HEK293 (cell line): ENCODE data around the gene PRRC2B.

Source experiments
- HOXD13 ChIP-seq: sonication (generic); formaldehyde crosslinking; IDR thresholded peaks from 2 replicates; pipeline ENCODE4 v1.8.0; 2022; ENCODE audit warnings: missing genetic modification reagents, borderline replicate concordance
- KLF9 ChIP-seq: fragments of 450-650 bp; formaldehyde crosslinking; IDR thresholded peaks from 2 replicates; pipeline ENCODE4 v1.5.1; 2016; ENCODE audit warnings: missing biosample characterization, missing genetic modification characterization, low read depth
- OSR2 ChIP-seq: fragments of 450-650 bp; formaldehyde crosslinking; IDR thresholded peaks from 2 replicates; pipeline ENCODE4 v1.5.1; 2016; ENCODE audit warnings: missing biosample characterization, missing genetic modification characterization
- REPIN1 ChIP-seq: fragments of 450-650 bp; formaldehyde crosslinking; IDR thresholded peaks from 2 replicates; pipeline ENCODE4 v1.5.1; 2017; ENCODE audit warnings: missing biosample characterization, missing genetic modification characterization, low read depth
- SALL2 ChIP-seq: fragments of 450-650 bp; formaldehyde crosslinking; IDR thresholded peaks from 2 replicates; pipeline ENCODE4 v1.5.0; 2017; ENCODE audit warnings: missing biosample characterization, mild to moderate bottlenecking, missing genetic modification characterization, borderline replicate concordance
- SP2 ChIP-seq: fragments of 450-650 bp; formaldehyde crosslinking; IDR thresholded peaks from 2 replicates; pipeline ENCODE4 v1.5.1; 2016; ENCODE audit warnings: missing biosample characterization, missing genetic modification characterization
- SP3 ChIP-seq: fragments of 450-650 bp; formaldehyde crosslinking; IDR thresholded peaks from 2 replicates; pipeline ENCODE4 v1.5.1; 2016; ENCODE audit warnings: missing biosample characterization, missing genetic modification characterization
- WT1 ChIP-seq: fragments of 450-650 bp; formaldehyde crosslinking; IDR thresholded peaks from 2 replicates; pipeline ENCODE4 v1.5.1; 2016; ENCODE audit warnings: missing biosample characterization, missing genetic modification characterization
- YY1 ChIP-seq: fragments of 450-650 bp; formaldehyde crosslinking; IDR thresholded peaks from 2 replicates; pipeline ENCODE4 v1.5.1; 2018; ENCODE audit warnings: missing biosample characterization, missing genetic modification characterization
- ZBTB1 ChIP-seq: fragments of 450-650 bp; formaldehyde crosslinking; IDR thresholded peaks from 2 replicates; pipeline ENCODE4 v1.5.1; 2016; ENCODE audit warnings: missing biosample characterization, missing genetic modification characterization
- ZNF112 ChIP-seq: fragments of 450-650 bp; formaldehyde crosslinking; IDR thresholded peaks from 2 replicates; pipeline ENCODE4 v1.5.0; 2017; ENCODE audit warnings: missing biosample characterization, missing genetic modification characterization
- ZNF114 ChIP-seq: fragments of 450-650 bp; formaldehyde crosslinking; IDR thresholded peaks from 2 replicates; pipeline ENCODE4 v1.5.0; 2017; ENCODE audit warnings: missing biosample characterization, missing genetic modification characterization
- ZNF175 ChIP-seq: fragments of 450-650 bp; formaldehyde crosslinking; IDR thresholded peaks from 2 replicates; pipeline ENCODE4 v1.5.1; 2016; ENCODE audit warnings: missing biosample characterization, missing genetic modification characterization
- ZNF19 ChIP-seq: fragments of 450-650 bp; formaldehyde crosslinking; IDR thresholded peaks from 2 replicates; pipeline ENCODE4; 2016; ENCODE audit warnings: missing biosample characterization, missing genetic modification characterization, low read depth
- ZNF2 ChIP-seq: fragments of 450-650 bp; formaldehyde crosslinking; IDR thresholded peaks from 2 replicates; pipeline ENCODE4 v1.5.1; 2016; ENCODE audit warnings: missing biosample characterization, missing genetic modification characterization
- ZNF24 ChIP-seq: fragments of 450-650 bp; formaldehyde crosslinking; IDR thresholded peaks from 2 replicates; pipeline ENCODE4 v1.5.1; 2016; ENCODE audit warnings: missing biosample characterization, missing genetic modification characterization
- ZNF335 ChIP-seq: fragments of 450-650 bp; formaldehyde crosslinking; conservative IDR thresholded peaks from 2 replicates; pipeline ENCODE4 v1.5.1; 2016; ENCODE audit warnings: missing biosample characterization, missing genetic modification characterization
- ZNF341 ChIP-seq: fragments of 450-650 bp; formaldehyde crosslinking; IDR thresholded peaks from 2 replicates; pipeline ENCODE4; 2016; ENCODE audit warnings: low read depth, missing biosample characterization, missing genetic modification characterization
- ZNF426 ChIP-seq: fragments of 450-650 bp; formaldehyde crosslinking; IDR thresholded peaks from 2 replicates; pipeline ENCODE4 v1.5.1; 2017; ENCODE audit warnings: missing biosample characterization, missing genetic modification characterization, mild to moderate bottlenecking, inconsistent platforms, moderate library complexity
- ZNF521 ChIP-seq: fragments of 450-650 bp; formaldehyde crosslinking; IDR thresholded peaks from 2 replicates; pipeline ENCODE4 v1.5.1; 2017; ENCODE audit warnings: missing biosample characterization, mild to moderate bottlenecking, missing genetic modification characterization
- ZNF558 ChIP-seq: fragments of 450-650 bp; formaldehyde crosslinking; IDR thresholded peaks from 2 replicates; pipeline ENCODE4 v1.5.1; 2016; ENCODE audit warnings: missing biosample characterization, missing genetic modification characterization
- ZNF600 ChIP-seq: fragments of 450-650 bp; formaldehyde crosslinking; IDR thresholded peaks from 2 replicates; pipeline ENCODE4 v1.5.1; 2016; ENCODE audit warnings: missing biosample characterization, missing genetic modification characterization
- ZNF610 ChIP-seq: fragments of 450-650 bp; formaldehyde crosslinking; IDR thresholded peaks from 2 replicates; pipeline ENCODE4 v1.5.1; 2016; ENCODE audit warnings: missing biosample characterization, missing genetic modification characterization, borderline replicate concordance
- ZNF830 ChIP-seq: fragments of 450-650 bp; IDR thresholded peaks from 2 replicates; pipeline ENCODE4 v1.5.0; 2018; ENCODE audit warnings: missing biosample characterization, missing genetic modification characterization, low read depth, mild to moderate bottlenecking, moderate library complexity
- ZNF837 ChIP-seq: fragments of 450-650 bp; formaldehyde crosslinking; IDR thresholded peaks from 2 replicates; pipeline ENCODE4 v1.5.1; 2016; ENCODE audit warnings: missing biosample characterization, missing genetic modification characterization
- ZXDB ChIP-seq: fragments of 450-650 bp; formaldehyde crosslinking; IDR thresholded peaks from 2 replicates; pipeline ENCODE4 v1.5.1; 2016; ENCODE audit warnings: missing biosample characterization, missing genetic modification characterization
- TF ChIP-seq, protein P1 (sequence below): fragments of 450-650 bp; IDR thresholded peaks from 2 replicates; pipeline ENCODE4 v1.5.1; 2018; ENCODE audit warnings: missing biosample characterization, mild to moderate bottlenecking, missing genetic modification characterization
- TF ChIP-seq, protein P2 (sequence below): fragments of 450-650 bp; formaldehyde crosslinking; IDR thresholded peaks from 2 replicates; pipeline ENCODE4 v1.5.1; 2016; ENCODE audit warnings: missing biosample characterization, missing genetic modification characterization
- TF ChIP-seq, protein P3 (sequence below): fragments of 450-650 bp; formaldehyde crosslinking; IDR thresholded peaks from 2 replicates; pipeline ENCODE4 v1.5.1; 2016; ENCODE audit warnings: missing biosample characterization, missing genetic modification characterization
- TF ChIP-seq, protein P4 (sequence below): fragments of 450-650 bp; formaldehyde crosslinking; IDR thresholded peaks from 2 replicates; pipeline ENCODE4 v1.5.0; 2017; ENCODE audit warnings: missing biosample characterization, missing genetic modification characterization, borderline replicate concordance
- TF ChIP-seq, protein P5 (sequence below): fragments of 450-650 bp; formaldehyde crosslinking; IDR thresholded peaks from 2 replicates; pipeline ENCODE4 v1.5.1; 2016; ENCODE audit warnings: missing biosample characterization, missing genetic modification characterization

The PRRC2B gene

DNA sequence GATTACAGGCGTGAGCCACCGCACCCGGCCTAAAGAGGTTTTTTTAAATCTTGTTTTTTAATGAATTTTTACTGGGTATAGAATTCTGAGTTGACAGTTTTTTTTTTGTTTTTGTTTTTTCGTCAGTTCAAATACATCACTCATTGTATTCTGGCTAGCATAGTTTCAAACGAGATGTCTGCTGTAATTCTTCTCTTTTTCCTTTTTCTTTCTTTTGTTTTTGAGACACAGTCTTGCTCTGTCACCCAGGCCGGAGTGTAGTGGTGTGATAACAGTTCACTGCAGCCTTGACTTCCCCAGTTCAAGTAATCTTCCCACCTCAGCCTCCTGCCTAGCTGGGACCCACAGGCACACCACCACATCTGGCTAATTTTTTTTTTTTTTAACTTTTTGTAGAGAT is 149.3 kb downstream of the PRRC2B start (continued):
- TF ChIP-seq, protein P1, sequence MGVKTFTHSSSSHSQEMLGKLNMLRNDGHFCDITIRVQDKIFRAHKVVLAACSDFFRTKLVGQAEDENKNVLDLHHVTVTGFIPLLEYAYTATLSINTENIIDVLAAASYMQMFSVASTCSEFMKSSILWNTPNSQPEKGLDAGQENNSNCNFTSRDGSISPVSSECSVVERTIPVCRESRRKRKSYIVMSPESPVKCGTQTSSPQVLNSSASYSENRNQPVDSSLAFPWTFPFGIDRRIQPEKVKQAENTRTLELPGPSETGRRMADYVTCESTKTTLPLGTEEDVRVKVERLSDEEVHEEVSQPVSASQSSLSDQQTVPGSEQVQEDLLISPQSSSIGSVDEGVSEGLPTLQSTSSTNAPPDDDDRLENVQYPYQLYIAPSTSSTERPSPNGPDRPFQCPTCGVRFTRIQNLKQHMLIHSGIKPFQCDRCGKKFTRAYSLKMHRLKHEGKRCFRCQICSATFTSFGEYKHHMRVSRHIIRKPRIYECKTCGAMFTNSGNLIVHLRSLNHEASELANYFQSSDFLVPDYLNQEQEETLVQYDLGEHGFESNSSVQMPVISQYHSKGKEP (tag by site-specific recombination), result no peak
- TF ChIP-seq ZNF335 (no peak), ZXDB (peak; percentile 47; the same call in 1 of the 2 replicates), ZNF2 (tag by site-specific recombination) (no peak), ZNF426 (tag by site-specific recombination) (no peak), ZNF175 (no peak), ZNF558 (tag by site-specific recombination) (peak; percentile 63; the same call in 1 of the 2 replicates), ZBTB1 (no peak), ZNF600 (tag by site-specific recombination) (no peak), YY1 (tag by site-specific recombination) (no peak), ZNF112 (no peak), ZNF19 (tag by site-specific recombination) (no peak), ZNF24 (no peak), ZNF521 (tag by site-specific recombination) (no peak), HOXD13 (CRISPR knock-in tag) (no peak), KLF9 (tag by site-specific recombination) (no peak), ZNF610 (tag by site-specific recombination) (0 out of 2 replicates have a peak, but pooled peaks have one; percentile 71), ZNF837 (no peak), SP2 (tag by site-specific recombination) (no peak), REPIN1 (tag by site-specific recombination) (no peak; the same call in 1 of the 2 replicates), OSR2 (tag by site-specific recombination) (no peak), WT1 (no peak), ZNF830 (tag by site-specific recombination) (no peak), SALL2 (no peak), SP3 (tag by site-specific recombination) (no peak), ZNF114 (tag by site-specific recombination) (no peak), ZNF341 (tag by site-specific recombination) (no peak)
- TF ChIP-seq, protein P2, sequence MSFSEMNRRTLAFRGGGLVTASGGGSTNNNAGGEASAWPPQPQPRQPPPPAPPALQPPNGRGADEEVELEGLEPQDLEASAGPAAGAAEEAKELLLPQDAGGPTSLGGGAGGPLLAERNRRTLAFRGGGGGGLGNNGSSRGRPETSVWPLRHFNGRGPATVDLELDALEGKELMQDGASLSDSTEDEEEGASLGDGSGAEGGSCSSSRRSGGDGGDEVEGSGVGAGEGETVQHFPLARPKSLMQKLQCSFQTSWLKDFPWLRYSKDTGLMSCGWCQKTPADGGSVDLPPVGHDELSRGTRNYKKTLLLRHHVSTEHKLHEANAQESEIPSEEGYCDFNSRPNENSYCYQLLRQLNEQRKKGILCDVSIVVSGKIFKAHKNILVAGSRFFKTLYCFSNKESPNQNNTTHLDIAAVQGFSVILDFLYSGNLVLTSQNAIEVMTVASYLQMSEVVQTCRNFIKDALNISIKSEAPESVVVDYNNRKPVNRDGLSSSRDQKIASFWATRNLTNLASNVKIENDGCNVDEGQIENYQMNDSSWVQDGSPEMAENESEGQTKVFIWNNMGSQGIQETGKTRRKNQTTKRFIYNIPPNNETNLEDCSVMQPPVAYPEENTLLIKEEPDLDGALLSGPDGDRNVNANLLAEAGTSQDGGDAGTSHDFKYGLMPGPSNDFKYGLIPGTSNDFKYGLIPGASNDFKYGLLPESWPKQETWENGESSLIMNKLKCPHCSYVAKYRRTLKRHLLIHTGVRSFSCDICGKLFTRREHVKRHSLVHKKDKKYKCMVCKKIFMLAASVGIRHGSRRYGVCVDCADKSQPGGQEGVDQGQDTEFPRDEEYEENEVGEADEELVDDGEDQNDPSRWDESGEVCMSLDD (tag by site-specific recombination), result no peak
- TF ChIP-seq, protein P3, sequence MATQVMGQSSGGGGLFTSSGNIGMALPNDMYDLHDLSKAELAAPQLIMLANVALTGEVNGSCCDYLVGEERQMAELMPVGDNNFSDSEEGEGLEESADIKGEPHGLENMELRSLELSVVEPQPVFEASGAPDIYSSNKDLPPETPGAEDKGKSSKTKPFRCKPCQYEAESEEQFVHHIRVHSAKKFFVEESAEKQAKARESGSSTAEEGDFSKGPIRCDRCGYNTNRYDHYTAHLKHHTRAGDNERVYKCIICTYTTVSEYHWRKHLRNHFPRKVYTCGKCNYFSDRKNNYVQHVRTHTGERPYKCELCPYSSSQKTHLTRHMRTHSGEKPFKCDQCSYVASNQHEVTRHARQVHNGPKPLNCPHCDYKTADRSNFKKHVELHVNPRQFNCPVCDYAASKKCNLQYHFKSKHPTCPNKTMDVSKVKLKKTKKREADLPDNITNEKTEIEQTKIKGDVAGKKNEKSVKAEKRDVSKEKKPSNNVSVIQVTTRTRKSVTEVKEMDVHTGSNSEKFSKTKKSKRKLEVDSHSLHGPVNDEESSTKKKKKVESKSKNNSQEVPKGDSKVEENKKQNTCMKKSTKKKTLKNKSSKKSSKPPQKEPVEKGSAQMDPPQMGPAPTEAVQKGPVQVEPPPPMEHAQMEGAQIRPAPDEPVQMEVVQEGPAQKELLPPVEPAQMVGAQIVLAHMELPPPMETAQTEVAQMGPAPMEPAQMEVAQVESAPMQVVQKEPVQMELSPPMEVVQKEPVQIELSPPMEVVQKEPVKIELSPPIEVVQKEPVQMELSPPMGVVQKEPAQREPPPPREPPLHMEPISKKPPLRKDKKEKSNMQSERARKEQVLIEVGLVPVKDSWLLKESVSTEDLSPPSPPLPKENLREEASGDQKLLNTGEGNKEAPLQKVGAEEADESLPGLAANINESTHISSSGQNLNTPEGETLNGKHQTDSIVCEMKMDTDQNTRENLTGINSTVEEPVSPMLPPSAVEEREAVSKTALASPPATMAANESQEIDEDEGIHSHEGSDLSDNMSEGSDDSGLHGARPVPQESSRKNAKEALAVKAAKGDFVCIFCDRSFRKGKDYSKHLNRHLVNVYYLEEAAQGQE (tag by site-specific recombination), result peak; percentile 77
- TF ChIP-seq, protein P4, sequence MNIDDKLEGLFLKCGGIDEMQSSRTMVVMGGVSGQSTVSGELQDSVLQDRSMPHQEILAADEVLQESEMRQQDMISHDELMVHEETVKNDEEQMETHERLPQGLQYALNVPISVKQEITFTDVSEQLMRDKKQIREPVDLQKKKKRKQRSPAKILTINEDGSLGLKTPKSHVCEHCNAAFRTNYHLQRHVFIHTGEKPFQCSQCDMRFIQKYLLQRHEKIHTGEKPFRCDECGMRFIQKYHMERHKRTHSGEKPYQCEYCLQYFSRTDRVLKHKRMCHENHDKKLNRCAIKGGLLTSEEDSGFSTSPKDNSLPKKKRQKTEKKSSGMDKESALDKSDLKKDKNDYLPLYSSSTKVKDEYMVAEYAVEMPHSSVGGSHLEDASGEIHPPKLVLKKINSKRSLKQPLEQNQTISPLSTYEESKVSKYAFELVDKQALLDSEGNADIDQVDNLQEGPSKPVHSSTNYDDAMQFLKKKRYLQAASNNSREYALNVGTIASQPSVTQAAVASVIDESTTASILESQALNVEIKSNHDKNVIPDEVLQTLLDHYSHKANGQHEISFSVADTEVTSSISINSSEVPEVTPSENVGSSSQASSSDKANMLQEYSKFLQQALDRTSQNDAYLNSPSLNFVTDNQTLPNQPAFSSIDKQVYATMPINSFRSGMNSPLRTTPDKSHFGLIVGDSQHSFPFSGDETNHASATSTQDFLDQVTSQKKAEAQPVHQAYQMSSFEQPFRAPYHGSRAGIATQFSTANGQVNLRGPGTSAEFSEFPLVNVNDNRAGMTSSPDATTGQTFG, result no peak
- TF ChIP-seq, protein P5, sequence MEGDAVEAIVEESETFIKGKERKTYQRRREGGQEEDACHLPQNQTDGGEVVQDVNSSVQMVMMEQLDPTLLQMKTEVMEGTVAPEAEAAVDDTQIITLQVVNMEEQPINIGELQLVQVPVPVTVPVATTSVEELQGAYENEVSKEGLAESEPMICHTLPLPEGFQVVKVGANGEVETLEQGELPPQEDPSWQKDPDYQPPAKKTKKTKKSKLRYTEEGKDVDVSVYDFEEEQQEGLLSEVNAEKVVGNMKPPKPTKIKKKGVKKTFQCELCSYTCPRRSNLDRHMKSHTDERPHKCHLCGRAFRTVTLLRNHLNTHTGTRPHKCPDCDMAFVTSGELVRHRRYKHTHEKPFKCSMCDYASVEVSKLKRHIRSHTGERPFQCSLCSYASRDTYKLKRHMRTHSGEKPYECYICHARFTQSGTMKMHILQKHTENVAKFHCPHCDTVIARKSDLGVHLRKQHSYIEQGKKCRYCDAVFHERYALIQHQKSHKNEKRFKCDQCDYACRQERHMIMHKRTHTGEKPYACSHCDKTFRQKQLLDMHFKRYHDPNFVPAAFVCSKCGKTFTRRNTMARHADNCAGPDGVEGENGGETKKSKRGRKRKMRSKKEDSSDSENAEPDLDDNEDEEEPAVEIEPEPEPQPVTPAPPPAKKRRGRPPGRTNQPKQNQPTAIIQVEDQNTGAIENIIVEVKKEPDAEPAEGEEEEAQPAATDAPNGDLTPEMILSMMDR (tag by site-specific recombination), result no peak
